K562 (cell line): ENCODE data around the gene TSPYL6. TPM values are rescaled to one million over a fixed set of nuclear protein-coding genes. Genes with fewer than 3 reads are reported as not detected.

ENCODE experiments used
- ASH1L ChIP-seq: fragments of 450-650 bp; IDR thresholded peaks from 2 replicates; pipeline ENCODE4 v1.6.1; 2018; ENCODE audit warnings: borderline replicate concordance, mild to moderate bottlenecking, low read depth; ENCODE audit not compliant: partially characterized antibody
- DACH1 ChIP-seq: fragments of 450-650 bp; IDR thresholded peaks from 2 replicates; pipeline ENCODE4 v1.6.1; 2018; ENCODE audit not compliant: partially characterized antibody
- DEAF1 ChIP-seq: fragments of 450-650 bp; formaldehyde crosslinking; IDR thresholded peaks from 2 replicates; pipeline ENCODE4 v1.4.0; 2020; ENCODE audit warnings: mild to moderate bottlenecking, moderate library complexity
- ELK1 ChIP-seq: sonication (generic); formaldehyde crosslinking; IDR thresholded peaks from 2 replicates; pipeline ENCODE4 v1.8.1; 2022; ENCODE audit warnings: missing genetic modification reagents
- EWSR1 ChIP-seq: fragments of 450-650 bp; IDR thresholded peaks from 2 replicates; pipeline ENCODE4 v1.6.1; 2018; ENCODE audit warnings: borderline replicate concordance, mild to moderate bottlenecking, low read depth, moderate library complexity; ENCODE audit not compliant: partially characterized antibody
- KLF10 ChIP-seq: fragments of 250-450 bp; sonication (Bioruptor Pico); IDR thresholded peaks from 2 replicates; pipeline ENCODE4 v1.6.1; 2021; ENCODE audit warnings: matching md5 sums
- MAZ ChIP-seq, 2 experiments: fragments of 450-650 bp in 1 of 2; sonication (generic) in 1 of 2; formaldehyde crosslinking; IDR thresholded peaks in 1 of 2; conservative IDR thresholded peaks in 1 of 2; 2 replicates each; pipeline versions ENCODE4 v1.4.0 to v1.5.0; 2020; ENCODE audit warnings: mild to moderate bottlenecking in 1 of 2, missing genetic modification reagents in 1 of 2
- MLLT1 ChIP-seq, 2 experiments: fragments of 450-650 bp; IDR thresholded peaks; 2 replicates each; pipeline ENCODE4 v1.6.1; 2016
- MTA3 ChIP-seq: fragments of 450-650 bp; formaldehyde crosslinking; IDR thresholded peaks from 2 replicates; pipeline ENCODE4 v1.6.1; 2017; ENCODE audit warnings: mild to moderate bottlenecking, borderline replicate concordance
- PHB ChIP-seq: fragments of 250-450 bp; sonication (Bioruptor Pico); IDR thresholded peaks from 2 replicates; pipeline ENCODE4 v1.5.0; 2021
- PHF8 ChIP-seq: fragments of 200-600 bp; sonication (generic); IDR thresholded peaks from 2 replicates; pipeline ENCODE4 v1.6.1; 2012; ENCODE audit warnings: mixed run types, mild to moderate bottlenecking, inconsistent platforms, low read length, moderate library complexity, borderline replicate concordance
- POLR3G ChIP-seq: IDR thresholded peaks from 2 replicates; pipeline ENCODE4 v1.6.1; 2011; ENCODE audit not compliant: insufficient read length, insufficient replicate concordance; ENCODE audit errors: extremely low read depth
- RBM17 ChIP-seq: fragments of 200-400 bp; formaldehyde crosslinking; IDR thresholded peaks from 2 replicates; pipeline ENCODE4 v1.6.1; 2017; ENCODE audit warnings: low read depth, mild to moderate bottlenecking, low read length, borderline replicate concordance
- SMARCA4 ChIP-seq: fragments of 450-650 bp; IDR thresholded peaks from 2 replicates; pipeline ENCODE4 v1.6.1; 2016
- SRSF3 ChIP-seq: fragments of 200-400 bp; formaldehyde crosslinking; IDR thresholded peaks from 2 replicates; pipeline ENCODE4 v1.6.1; 2016; ENCODE audit warnings: mild to moderate bottlenecking, low read length, moderate library complexity; ENCODE audit not compliant: insufficient read depth
- SRSF7 ChIP-seq: fragments of 200-400 bp; formaldehyde crosslinking; optimal IDR thresholded peaks from 2 replicates; pipeline ENCODE3; 2017; ENCODE audit warnings: mild to moderate bottlenecking, low read depth, low read length
- TAF7 ChIP-seq: fragments of 450-650 bp; IDR thresholded peaks from 2 replicates; pipeline ENCODE4 v1.6.1; 2016; ENCODE audit warnings: missing genetic modification characterization, missing compliant biosample characterization
- ZKSCAN8 ChIP-seq: fragments of 200-800 bp; sonication (Bioruptor generic); IDR thresholded peaks from 2 replicates; pipeline ENCODE4 v1.6.1; 2016; ENCODE audit warnings: missing genetic modification characterization, missing compliant biosample characterization
- ZNF280B ChIP-seq: fragments of 250-450 bp; sonication (Bioruptor Pico); IDR thresholded peaks from 2 replicates; pipeline ENCODE4 v1.5.1; 2021; ENCODE audit warnings: mild to moderate bottlenecking
- ZNF384 ChIP-seq: IDR thresholded peaks from 2 replicates; pipeline ENCODE4 v1.6.1; 2012; ENCODE audit warnings: low read depth, low read length, improper control_type of control experiment
- ZNF511 ChIP-seq: sonication (generic); formaldehyde crosslinking; IDR thresholded peaks from 2 replicates; pipeline ENCODE4 v1.8.0; 2022; ENCODE audit warnings: mild to moderate bottlenecking, missing genetic modification reagents
- ZNF699 ChIP-seq: fragments of 250-450 bp; sonication (Bioruptor Pico); IDR thresholded peaks from 2 replicates; pipeline ENCODE4 v1.8.0; 2021; ENCODE audit warnings: mild to moderate bottlenecking, moderate library complexity; ENCODE audit not compliant: insufficient replicate concordance
- ZNF764 ChIP-seq: fragments of 250-450 bp; sonication (Bioruptor Pico); IDR thresholded peaks from 2 replicates; pipeline ENCODE4 v1.4.0; 2020; ENCODE audit warnings: low read depth, mild to moderate bottlenecking, moderate library complexity
- polyA plus RNA-seq, 8 experiments: library from polyadenylated mRNA; depleted of rRNA in 4 of 8; stranded (reverse) in 5 of 8; unstranded in 3 of 8; fragments of >200 nt; fragmentation: Nextera tagmentation in 2 of 8; fragmentation: Illumina TruSeq in 1 of 8; extraction: Ambion mirVana in 2 of 8; extraction: Trizol in 1 of 8; gene quantifications; 2 replicates each; pipeline versions ENCODE4 v1.2.1 to v1.2.3, GENCODE V29; 2011 to 2014; ENCODE audit warnings: inconsistent platforms in 1 of 8, missing spikeins in 1 of 8
- total RNA-seq, 7 experiments: library from RNA; depleted of rRNA in 6 of 7; stranded (reverse); fragments of >200 nt in 6 of 7; fragmentation: Illumina TruSeq in 2 of 7; extraction: Trizol in 2 of 7; gene quantifications; 2 replicates each; pipeline versions ENCODE4 v1.2.1 to v1.2.3, GENCODE V29; 2011 to 2021; ENCODE audit warnings: low replicate concordance in 1 of 7

The TSPYL6 gene
- total and polyA plus RNA-seq, 9 of the 15 experiments (the other 6 are each of a cell fraction or from before 2014, with no cell fraction given), result 1.5 to 10.1 (median 7.6) TPM

- TF ChIP-seq ZNF699 (CRISPR knock-in tag) (no peak), EWSR1 (no peak), SMARCA4 (no peak), ELK1 (CRISPR knock-in tag) (no peak), SRSF3 (no peak), DACH1 (no peak), ASH1L (peak; percentile 73), ZNF280B (CRISPR knock-in tag) (no peak), RBM17 (no peak), MAZ (CRISPR knock-in tag; conservative IDR thresholded peaks at IDR 0.05 in 1 of 2, IDR thresholded peaks at IDR 0.05 in 1 of 2) (no peak), ZNF511 (CRISPR knock-in tag) (no peak), ZNF764 (no peak), ZNF384 (no peak), PHF8 (peak; percentile 67), POLR3G (no peak), MLLT1 (IDR thresholded peaks at IDR 0.05) (0 out of 4 replicates have a peak, but pooled peaks of 1 of the 2 experiments have one; percentile 27), TAF7 (0 out of 2 replicates have a peak, but pooled peaks have one; percentile 54), ZKSCAN8 (CRISPR knock-in tag) (no peak), MTA3 (no peak), SRSF7 (no peak), DEAF1 (CRISPR knock-in tag) (no peak), KLF10 (CRISPR knock-in tag) (no peak), PHB (CRISPR knock-in tag) (no peak)
Observed at GRCh38 chr2:54256091-54256694, at the start of gene TSPYL6 (continued).
